Measurements from ENCODE around the gene ANKRD34B. TPM values are rescaled to one million over a fixed set of nuclear protein-coding genes. Genes with fewer than 3 reads are reported as not detected.

The ANKRD34B gene
- total RNA-seq, 2 experiments from 2014 or later, result not detected

- no peaks in the 10 kb centered on the region for H3K36me3 Mint-ChIP-seq (ENCODE audit: low read depth)
- Histone ChIP-seq H3K4me3 (ENCODE audit: low read length) (no peak overlapping the region), H3K9me3 (ENCODE audit: control insufficient read depth in 1 of 2, insufficient read depth in 1 of 2, low read length in 2 of 2) (peaks cover 0 to 5% of the 10 kb centered on the region in 2 experiments), H3K36me3 (ENCODE audit: insufficient read depth, low read length) (no peaks in the 10 kb centered on the region), H3K4me1 (ENCODE audit: insufficient read depth, low read length) (no peaks in the 10 kb centered on the region), H3K27me3 (ENCODE audit: control insufficient read depth in 1 of 2, insufficient read depth in 2 of 2, low read length in 2 of 2) (peaks cover 10 to 15% of the 10 kb centered on the region in 2 experiments), H3K27ac (ENCODE audit: low read depth in 1 of 2, low read length in 2 of 2) (no peak overlapping the region)
- CTCF ChIA-PET, result no interaction called here
- H3K27me3 Mint-ChIP-seq, result peaks cover 62% of the 10 kb centered on the region
- H3K27ac Mint-ChIP-seq, result no peak overlapping the region
- H3K9me3 Mint-ChIP-seq, result no peaks in the 10 kb centered on the region
- intact Hi-C loops (cut with DNase I, micrococcal nuclease), result no loop called here
- no peak overlapping the region for H3K4me3 Mint-ChIP-seq
- POLR2A ChIA-PET, result no interaction called here
- no peak for ATAC-seq (ENCODE audit: poor library complexity)
- no peak for DNase-seq
- no peak for TF ChIP-seq CTCF (IDR thresholded peaks at IDR 0.05)
- H3K4me1 Mint-ChIP-seq (ENCODE audit: low read depth), result no peaks in the 10 kb centered on the region
These were observed 15.4 kb downstream of the ANKRD34B start for GRCh38 chr5:80554646-80555045.

- H3K9me3 Mint-ChIP-seq, result no peaks in the 10 kb centered on the region
- H3K27me3 Mint-ChIP-seq, result no peaks in the 10 kb centered on the region
- no peaks in the 10 kb centered on the region for H3K9me3 ChIP-seq (ENCODE audit: control insufficient read depth in 1 of 2, insufficient read depth in 1 of 2, low read length in 2 of 2)
- no peak overlapping the region for H3K4me3 Mint-ChIP-seq
- no peaks in the 10 kb centered on the region for H3K36me3 ChIP-seq (ENCODE audit: insufficient read depth, low read length)
- no peak for TF ChIP-seq CTCF (IDR thresholded peaks at IDR 0.05)
- no peak for ATAC-seq (ENCODE audit: poor library complexity)
- ChIA-PET CTCF (interaction anchor here (1.6 kb wide), 1 partner anchor 60 kb away, joined by 3 read pairs; no protein-coding TSS in a partner anchor), POLR2A (no interaction called here)
- no peak overlapping the region for H3K27ac Mint-ChIP-seq
- intact Hi-C loops (cut with DNase I, micrococcal nuclease), result loop anchor here in 1 of 2 experiments (10.0 kb wide), 1 partner anchor 57 kb away; the partner anchor contains the start of gene FAM151B
- H3K36me3 Mint-ChIP-seq (ENCODE audit: low read depth), result no peaks in the 10 kb centered on the region
- no peaks in the 10 kb centered on the region for H3K4me1 Mint-ChIP-seq (ENCODE audit: low read depth)
- no peak for DNase-seq
- no peak overlapping the region for H3K27ac ChIP-seq (ENCODE audit: low read depth in 1 of 2, low read length in 2 of 2)
- no peak overlapping the region for H3K4me3 ChIP-seq (ENCODE audit: low read length)
- no peaks in the 10 kb centered on the region for H3K27me3 ChIP-seq (ENCODE audit: control insufficient read depth in 1 of 2, insufficient read depth in 2 of 2, low read length in 2 of 2)
- H3K4me1 ChIP-seq (ENCODE audit: insufficient read depth, low read length), result no peaks in the 10 kb centered on the region
These were observed 28.7 kb downstream of the ANKRD34B start for GRCh38 chr5:80541392-80541791.

GRCh38 chr5:80540691-80541090 lies 29.4 kb downstream of the ANKRD34B start:
- no peak for ATAC-seq (ENCODE audit: poor library complexity)

More at GRCh38 chr5:80540691-80541090, 29.4 kb downstream of the ANKRD34B start:
- Mint-ChIP-seq H3K4me1 (ENCODE audit: low read depth) (no peaks in the 10 kb centered on the region), H3K36me3 (ENCODE audit: low read depth) (no peaks in the 10 kb centered on the region), H3K27me3 (no peaks in the 10 kb centered on the region), H3K9me3 (no peaks in the 10 kb centered on the region), H3K4me3 (no peak overlapping the region), H3K27ac (no peak overlapping the region)
- no peak overlapping the region for H3K4me3 ChIP-seq (ENCODE audit: low read length)
- no peak for DNase-seq
- no peaks in the 10 kb centered on the region for H3K27me3 ChIP-seq (ENCODE audit: control insufficient read depth in 1 of 2, insufficient read depth in 2 of 2, low read length in 2 of 2)
- POLR2A ChIA-PET, result no interaction called here
- no peaks in the 10 kb centered on the region for H3K9me3 ChIP-seq (ENCODE audit: control insufficient read depth in 1 of 2, insufficient read depth in 1 of 2, low read length in 2 of 2)
- CTCF ChIA-PET, result interaction anchor here (1.6 kb wide), 1 partner anchor 60 kb away, joined by 3 read pairs; no protein-coding TSS in a partner anchor
- TF ChIP-seq CTCF (IDR thresholded peaks at IDR 0.05), result no peak
- intact Hi-C loops (cut with DNase I, micrococcal nuclease), result loop anchor here in 1 of 2 experiments (10.0 kb wide), 1 partner anchor 56 kb away; the partner anchor contains the start of gene FAM151B
- H3K27ac ChIP-seq (ENCODE audit: low read depth in 1 of 2, low read length in 2 of 2), result no peak overlapping the region
- no peaks in the 10 kb centered on the region for H3K36me3 ChIP-seq (ENCODE audit: insufficient read depth, low read length)
- H3K4me1 ChIP-seq (ENCODE audit: insufficient read depth, low read length), result no peaks in the 10 kb centered on the region

All from CD4-positive, alpha-beta T cell (primary cell).